NCI-H2227 (cell line): Measurements from ENCODE around the gene TTLL5.

Experiments used
- DNase-seq: peaks from one replicate; lab custom pipeline; 2025; ENCODE audit not compliant: unreplicated experiment; lab: John Stamatoyannopoulos, UW

The TTLL5 gene

GRCh38 chr14:75783602-75784313 is 122.7 kb downstream of the TTLL5 start:
- DNase-seq = no peak

DNA sequence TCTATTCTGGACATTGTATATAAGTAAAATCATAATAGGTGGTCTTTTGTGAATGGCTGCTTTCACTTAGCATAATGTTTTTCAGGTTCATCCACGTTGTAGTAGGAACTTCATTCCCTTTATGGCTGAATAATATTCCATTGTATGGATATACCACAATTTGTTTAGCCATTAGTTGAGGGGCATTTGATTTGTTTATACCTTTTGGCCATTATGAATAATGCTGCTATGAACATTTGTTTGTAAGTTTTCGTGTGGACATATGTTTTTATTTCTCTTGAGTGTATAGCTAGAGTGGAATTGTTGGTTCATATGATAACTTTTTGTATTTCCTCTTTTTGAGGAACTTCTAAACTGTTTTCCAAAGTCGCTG is 123.3 kb downstream of the TTLL5 start:
- DNase-seq = no peak

- DNase-seq = peak; percentile 3
Observed at GRCh38 chr14:75793806-75794205, 132.8 kb downstream of the TTLL5 start.

DNA sequence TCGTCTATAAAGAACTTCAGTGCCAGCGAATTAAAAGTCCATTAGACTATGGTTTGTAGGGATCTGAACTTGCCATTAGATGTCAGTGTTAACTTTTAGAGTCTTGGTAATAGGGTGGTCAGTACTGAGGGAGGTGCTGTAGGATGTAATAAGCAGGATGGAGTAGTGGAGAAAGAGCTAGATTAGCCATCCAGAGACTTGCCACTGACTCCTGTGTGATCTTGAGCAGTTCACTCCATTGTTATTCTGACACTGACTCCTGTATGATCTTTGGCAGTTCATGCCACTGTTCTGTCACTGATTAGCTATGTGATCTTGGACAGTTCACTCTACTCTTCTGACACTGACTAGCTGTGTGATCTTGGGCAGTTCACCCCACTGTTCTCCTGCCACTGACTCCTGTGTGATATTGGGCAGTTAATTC is 133.6 kb downstream of the TTLL5 start:
- DNase-seq = no peak

GRCh38 chr14:75800792-75801191 is 139.7 kb downstream of the TTLL5 start:
- DNase-seq = no peak

- DNase-seq = no peak
Observed at GRCh38 chr14:75802486-75802885, 141.4 kb downstream of the TTLL5 start.

DNA sequence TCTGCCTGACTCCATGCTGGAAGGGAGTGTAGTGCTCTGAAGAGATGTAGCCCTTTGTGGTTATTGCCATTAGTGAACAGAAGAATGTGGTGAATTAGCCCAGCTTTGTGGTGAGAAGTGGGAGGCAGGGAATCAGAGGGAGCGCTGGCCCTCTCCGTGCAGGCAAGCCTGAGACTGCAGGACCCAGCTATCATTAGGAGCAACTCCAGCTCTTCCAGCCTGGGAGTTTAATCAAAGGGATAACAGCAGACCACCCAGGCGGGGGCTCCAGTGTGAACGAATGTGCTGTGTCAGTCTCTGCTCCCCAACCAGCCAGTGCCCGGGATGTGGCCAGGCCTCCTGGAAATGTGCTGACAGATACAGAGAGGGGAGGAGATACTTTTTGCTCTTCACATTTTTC is 142.7 kb downstream of the TTLL5 start:
- no peak for DNase-seq

GRCh38 chr14:75804570-75805275 is 143.7 kb downstream of the TTLL5 start:
- DNase-seq = no peak

GRCh38 chr14:75805646-75806045 is 144.6 kb downstream of the TTLL5 start:
- no peak for DNase-seq

GRCh38 chr14:75806352-75806832 is 145.3 kb downstream of the TTLL5 start:
- no peak for DNase-seq

DNA sequence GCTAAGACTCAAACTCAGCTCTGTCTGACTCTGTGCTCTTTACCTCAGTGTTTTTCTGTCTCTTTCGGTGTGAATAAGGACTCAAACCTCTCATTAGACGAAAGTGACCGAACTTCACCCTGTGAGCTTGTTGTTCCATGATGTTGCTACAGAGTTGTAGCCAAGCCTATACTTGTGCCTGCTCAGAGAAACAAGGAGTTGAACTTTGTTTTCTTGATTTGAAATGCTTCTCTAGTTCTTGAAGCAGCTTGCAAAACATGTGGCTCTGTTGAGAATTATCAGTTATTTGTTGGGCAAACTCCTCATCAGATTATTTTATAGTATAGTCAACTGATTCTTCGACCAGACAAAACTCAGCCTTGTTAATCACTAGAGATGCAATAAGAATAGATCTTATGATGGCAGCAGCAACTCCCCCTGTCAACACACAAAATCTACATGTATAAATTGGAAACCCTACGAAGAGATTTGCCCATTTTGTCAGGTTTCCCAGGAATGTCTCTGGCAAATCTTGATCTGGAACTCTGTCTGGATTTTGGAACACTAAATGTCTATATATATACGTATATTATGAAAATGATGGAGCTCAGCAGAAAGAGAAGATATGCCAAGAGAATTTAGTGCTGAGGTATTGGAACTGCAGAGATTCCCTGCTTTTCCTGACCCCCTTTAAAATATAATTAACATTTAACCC is 146.8 kb downstream of the TTLL5 start:
- DNase-seq = no peak

GRCh38 chr14:75811136-75811829 is 150.2 kb downstream of the TTLL5 start:
- no peak for DNase-seq

DNA sequence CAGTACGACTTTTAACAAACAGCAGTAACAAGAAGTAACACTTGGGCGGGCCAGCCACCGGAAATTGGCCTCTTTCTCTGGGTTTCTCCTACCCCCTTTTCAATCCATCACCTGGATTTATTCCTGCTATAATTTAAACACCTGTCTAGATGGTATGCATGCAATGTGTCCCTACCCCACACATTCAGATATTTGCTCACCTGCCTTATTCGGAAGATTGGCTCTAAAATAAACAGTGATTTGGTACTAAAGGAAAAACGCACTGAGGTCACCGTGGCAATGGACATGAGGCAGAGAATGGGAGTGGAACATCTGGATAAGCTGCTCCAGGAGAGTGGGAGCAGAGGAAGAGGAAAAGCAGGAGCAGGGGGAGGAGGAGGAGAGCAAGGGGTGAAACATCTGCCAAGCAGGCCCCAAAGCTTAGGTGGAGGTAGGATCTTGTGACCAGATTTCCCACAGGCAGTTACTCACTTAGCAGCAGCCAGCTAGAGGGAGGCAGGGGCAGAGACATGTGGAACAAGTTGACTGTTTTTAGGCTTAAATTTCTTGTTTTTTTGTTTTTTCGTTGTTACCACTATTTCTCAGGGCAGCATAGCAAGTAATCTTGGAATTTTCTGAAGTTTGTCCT is 150.9 kb downstream of the TTLL5 start:
- DNase-seq = no peak

- no peak for DNase-seq
Observed at GRCh38 chr14:75812622-75813021, 151.6 kb downstream of the TTLL5 start.

GRCh38 chr14:75820761-75821160 is 159.7 kb downstream of the TTLL5 start:
- no peak for DNase-seq

DNA sequence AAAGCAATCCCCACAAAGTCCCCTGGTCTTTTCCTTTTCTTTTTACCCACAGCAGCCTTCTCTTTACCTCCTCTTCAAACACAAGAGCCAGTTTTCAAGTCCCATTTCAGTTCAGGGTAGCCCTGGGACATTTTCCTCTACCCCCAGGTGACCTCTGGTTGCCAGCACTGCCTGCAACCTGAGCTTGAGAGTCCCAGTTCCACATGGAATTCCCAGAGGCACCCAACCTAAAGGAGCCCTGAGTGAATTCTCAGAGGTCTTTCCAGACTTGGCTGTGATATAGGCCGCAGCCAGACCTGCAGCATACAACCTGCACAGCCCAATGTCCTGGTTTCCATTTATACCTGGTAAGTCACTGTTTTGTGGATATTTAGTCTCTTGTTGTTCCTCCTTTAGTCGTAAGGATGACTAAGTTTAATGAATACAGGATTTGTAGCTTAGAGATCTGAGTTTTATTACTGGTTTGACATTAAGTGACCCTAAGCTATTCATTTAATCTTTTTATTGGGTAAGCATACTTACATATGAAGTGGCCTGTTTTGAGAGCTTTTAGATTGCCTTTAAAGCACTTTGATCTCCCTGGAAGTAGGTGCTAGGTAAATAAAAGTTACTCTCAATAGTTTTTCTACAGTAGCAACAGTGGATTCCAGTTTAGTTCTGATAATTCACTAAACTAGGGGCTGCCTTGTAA is 160.9 kb downstream of the TTLL5 start:
- no peak for DNase-seq

- no peak for DNase-seq
Observed at GRCh38 chr14:75822522-75823141, 161.6 kb downstream of the TTLL5 start.

DNA sequence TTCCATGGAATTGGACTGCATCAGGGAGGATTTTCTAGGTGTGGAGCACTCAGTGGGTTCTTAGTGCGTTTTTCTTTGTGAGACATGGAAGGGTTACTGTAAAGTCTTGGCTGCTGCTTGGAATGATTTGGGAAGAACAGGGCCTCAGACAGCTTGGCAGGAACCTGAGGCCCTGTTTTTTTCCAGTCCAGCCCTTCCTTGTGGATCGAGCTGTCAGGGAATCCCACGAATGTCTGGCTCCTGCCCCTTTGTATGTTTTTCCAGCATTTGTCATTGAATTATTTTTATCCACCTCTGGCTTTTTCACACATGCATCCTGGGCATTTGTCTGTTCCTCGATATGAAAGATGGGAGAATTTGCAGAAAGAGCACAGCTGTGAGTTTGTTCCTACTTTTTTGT is 162.3 kb downstream of the TTLL5 start:
- no peak for DNase-seq

DNA sequence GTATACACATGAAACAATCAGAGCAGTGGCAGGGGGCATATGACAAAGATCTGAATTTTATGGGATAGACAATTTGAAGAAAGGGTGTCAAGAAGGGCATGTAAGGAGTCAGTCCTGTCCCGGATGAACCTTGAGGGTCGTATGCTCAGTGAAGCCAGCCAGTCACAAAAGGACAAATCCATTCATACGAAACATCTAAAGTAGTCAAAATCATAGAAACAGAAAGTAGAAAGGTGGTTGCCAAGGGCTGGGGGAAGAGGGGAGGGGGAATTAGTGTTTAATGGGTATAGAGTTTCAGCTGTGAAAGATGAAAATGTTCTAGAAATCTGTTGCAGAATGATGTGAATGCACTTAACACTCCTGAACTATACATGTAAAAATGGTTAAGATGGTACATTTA is 163.3 kb downstream of the TTLL5 start:
- DNase-seq = no peak

GRCh38 chr14:75825147-75825592 is 164.1 kb downstream of the TTLL5 start:
- no peak for DNase-seq
